ENCODE data around the gene SPINT3. TPM values are rescaled to one million over a fixed set of nuclear protein-coding genes. Genes with fewer than 3 reads are reported as not detected.

SPINT3 gene
- total RNA-seq (2021) (not detected in 3 replicates), Bru-seq, nascent RNA (not detected)
- long read RNA-seq, experiment 1: 0 reads
- long read RNA-seq, experiment 2: 0 reads
- long read RNA-seq, experiment 3: 0 reads

GRCh38 chr20:45515147-45515913 is at the start of gene SPINT3:
TSS of gene SPINT3 (minus strand) at chr20:45515622. CDS start at chr20:45515608, 14 bp downstream.
- TF ChIP-seq MXD4 (CRISPR knock-in tag; IDR thresholded peaks at IDR 0.05; ENCODE audit: borderline replicate concordance) (no peak), TP53 (CRISPR knock-in tag; IDR thresholded peaks at IDR 0.05) (no peak), AR (CRISPR knock-in tag; IDR thresholded peaks at IDR 0.05) (no peak), NR3C1 (CRISPR knock-in tag; conservative IDR thresholded peaks at IDR 0.05; ENCODE audit: low read depth) (no peak), NR2C2 (CRISPR knock-in tag; IDR thresholded peaks at IDR 0.05) (no peak), TEAD4 (CRISPR knock-in tag; IDR thresholded peaks at IDR 0.05) (no peak), ZNF317 (CRISPR knock-in tag; IDR thresholded peaks at IDR 0.05; ENCODE audit: borderline replicate concordance, low read depth) (no peak), MLX (CRISPR knock-in tag; IDR thresholded peaks at IDR 0.05) (no peak), USF1 (CRISPR knock-in tag; IDR thresholded peaks at IDR 0.05) (no peak), CREM (CRISPR knock-in tag; IDR thresholded peaks at IDR 0.05) (no peak), ZNF138 (CRISPR knock-in tag; conservative IDR thresholded peaks at IDR 0.05) (no peak)
- ChIA-PET CTCF (interaction anchor here (0.6 to 1.0 kb wide), 5 partner anchors 23 to 256 kb away, joined by 3 to 6 read pairs (median 3); no protein-coding TSS in a partner anchor), POLR2A (no interaction called here)
- no peaks in the 10 kb centered on the region for H3K4me1 Mint-ChIP-seq
- H3K9me3 Mint-ChIP-seq: peaks cover 9% of the 10 kb centered on the region
- no peaks in the 10 kb centered on the region for H3K36me3 Mint-ChIP-seq
- H3K27me3 Mint-ChIP-seq (ENCODE audit: low read depth): no peaks in the 10 kb centered on the region; the same call in 1 of the 2 replicates
- no peak within 1 kb of the TSS for H3K27ac Mint-ChIP-seq
- DNase-seq (ENCODE audit: low spot score) (no peak), ATAC-seq (peak; percentile 48)
- no peak within 1 kb of the TSS for H3K4me3 Mint-ChIP-seq

GRCh38 chr20:45564760-45565276 is 49.4 kb upstream of the SPINT3 start:
- Mint-ChIP-seq H3K4me3 (no peak overlapping the region), H3K4me1 (peaks cover 6% of the 10 kb centered on the region; the same call in 1 of the 2 replicates), H3K36me3 (peaks cover 3% of the 10 kb centered on the region; the same call in 1 of the 2 replicates), H3K27me3 (ENCODE audit: low read depth) (no peaks in the 10 kb centered on the region), H3K27ac (no peak overlapping the region), H3K9me3 (peaks cover 4% of the 10 kb centered on the region)
- TF ChIP-seq NFATC4 (CRISPR knock-in tag; IDR thresholded peaks at IDR 0.05) (no peak), HMGA2 (CRISPR knock-in tag; IDR thresholded peaks at IDR 0.05) (no peak), FOXP4 (CRISPR knock-in tag; IDR thresholded peaks at IDR 0.05) (no peak), TEAD4 (CRISPR knock-in tag; IDR thresholded peaks at IDR 0.05) (no peak)
- CTCF ChIA-PET: interaction anchor here (1.0 kb wide), 1 partner anchor 206 kb away, joined by 7 read pairs; no protein-coding TSS in a partner anchor
- ATAC-seq: no peak
- POLR2A ChIA-PET: no interaction called here
- DNase-seq (ENCODE audit: low spot score): no peak

- Mint-ChIP-seq H3K27ac (no peak overlapping the region), H3K27me3 (ENCODE audit: low read depth) (no peaks in the 10 kb centered on the region; the same call in 1 of the 2 replicates), H3K4me1 (peaks cover 3% of the 10 kb centered on the region; the same call in 1 of the 2 replicates), H3K9me3 (peaks cover 19% of the 10 kb centered on the region), H3K36me3 (0 out of 2 replicates have a peak, but pooled peaks cover 8% of the 10 kb centered on the region), H3K4me3 (no peak overlapping the region)
- ATAC-seq (no peak), DNase-seq (ENCODE audit: low spot score) (no peak)
- ChIA-PET POLR2A (no interaction called here), CTCF (interaction anchor here (0.9 kb wide), 1 partner anchor 216 kb away, joined by 3 read pairs; no protein-coding TSS in a partner anchor)
- TF ChIP-seq USF1 (CRISPR knock-in tag; IDR thresholded peaks at IDR 0.05): no peak
- no peak for TF ChIP-seq ZSCAN18 (CRISPR knock-in tag; IDR thresholded peaks at IDR 0.05)
- TF ChIP-seq MYBL2 (CRISPR knock-in tag; IDR thresholded peaks at IDR 0.05): no peak
- TF ChIP-seq KAT7 (CRISPR knock-in tag; IDR thresholded peaks at IDR 0.05; ENCODE audit: borderline replicate concordance): no peak
- TF ChIP-seq ZNF416 (CRISPR knock-in tag; IDR thresholded peaks at IDR 0.05): no peak
- no peak for TF ChIP-seq MLX (CRISPR knock-in tag; IDR thresholded peaks at IDR 0.05)
- no peak for TF ChIP-seq FOXJ3 (CRISPR knock-in tag; IDR thresholded peaks at IDR 0.05; ENCODE audit: borderline replicate concordance)
These were observed 39.8 kb upstream of the SPINT3 start for GRCh38 chr20:45555198-45555597.

Measured in WTC11 (cell line).